H1 (cell line): Measurements from ENCODE around the gene COL5A2.

Experiments
- CBX8 ChIP-seq: fragments of 300-800, 300-1000 bp; sonication (generic); IDR thresholded peaks from 2 replicates; pipeline ENCODE4 v1.7.1; 2016; ENCODE audit warnings: low read depth, low read length, borderline replicate concordance
- CEBPB ChIP-seq: IDR thresholded peaks from 2 replicates; pipeline ENCODE4 v1.6.1; 2012; ENCODE audit warnings: low read depth, low read length
- CHD2 ChIP-seq: IDR thresholded peaks from 2 replicates; pipeline ENCODE4 v1.6.1; 2012; ENCODE audit warnings: low read length, improper control_type of control experiment
- EZH2 ChIP-seq: fragments of 200-600 bp; sonication (generic); IDR thresholded peaks from 2 replicates; pipeline ENCODE4 v1.7.1; 2012; ENCODE audit warnings: low read depth, mild to moderate bottlenecking, moderate library complexity, low read length, inconsistent platforms; ENCODE audit not compliant: severe bottlenecking
- POLR2A ChIP-seq, 2 experiments: IDR thresholded peaks; 1 replicate in 1 of 2; 2 replicates in 1 of 2; pipeline ENCODE4 v1.6.1; 2011; ENCODE audit warnings: low read depth in 2 of 2, low read length in 2 of 2, mild to moderate bottlenecking in 2 of 2; ENCODE audit errors: control extremely low read depth in 1 of 2
- POLR2AphosphoS5 ChIP-seq: IDR thresholded peaks from 2 replicates; pipeline ENCODE4 v1.6.1; 2011; ENCODE audit warnings: low read depth, low read length
- ZNF274 ChIP-seq: IDR thresholded peaks from 2 replicates; pipeline ENCODE4 v1.7.0; 2012; ENCODE audit warnings: low read length, borderline replicate concordance; ENCODE audit errors: extremely low read depth
- TF ChIP-seq, protein P1 (sequence below): IDR thresholded peaks from 2 replicates; pipeline ENCODE4 v1.6.1; 2011; ENCODE audit warnings: low read depth, mild to moderate bottlenecking, low read length; ENCODE audit not compliant: insufficient read depth
- TF ChIP-seq, protein P2 (sequence below), 3 experiments: IDR thresholded peaks; 1 replicate in 2 of 3; 2 replicates in 1 of 3; pipeline versions ENCODE4 v1.5.1 to v1.6.1; 2011; ENCODE audit warnings: low read length in 3 of 3, mild to moderate bottlenecking in 3 of 3, inconsistent platforms in 2 of 3, low read depth in 1 of 3, moderate library complexity in 1 of 3; ENCODE audit not compliant: insufficient read depth in 1 of 3; ENCODE audit errors: control extremely low read depth in 1 of 3

GRCh38 chr2:189088591-189089205, 90.9 kb downstream of the COL5A2 start:
- TF ChIP-seq, protein P1, sequence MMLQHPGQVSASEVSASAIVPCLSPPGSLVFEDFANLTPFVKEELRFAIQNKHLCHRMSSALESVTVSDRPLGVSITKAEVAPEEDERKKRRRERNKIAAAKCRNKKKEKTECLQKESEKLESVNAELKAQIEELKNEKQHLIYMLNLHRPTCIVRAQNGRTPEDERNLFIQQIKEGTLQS, result no peak
- TF ChIP-seq, protein P2, sequence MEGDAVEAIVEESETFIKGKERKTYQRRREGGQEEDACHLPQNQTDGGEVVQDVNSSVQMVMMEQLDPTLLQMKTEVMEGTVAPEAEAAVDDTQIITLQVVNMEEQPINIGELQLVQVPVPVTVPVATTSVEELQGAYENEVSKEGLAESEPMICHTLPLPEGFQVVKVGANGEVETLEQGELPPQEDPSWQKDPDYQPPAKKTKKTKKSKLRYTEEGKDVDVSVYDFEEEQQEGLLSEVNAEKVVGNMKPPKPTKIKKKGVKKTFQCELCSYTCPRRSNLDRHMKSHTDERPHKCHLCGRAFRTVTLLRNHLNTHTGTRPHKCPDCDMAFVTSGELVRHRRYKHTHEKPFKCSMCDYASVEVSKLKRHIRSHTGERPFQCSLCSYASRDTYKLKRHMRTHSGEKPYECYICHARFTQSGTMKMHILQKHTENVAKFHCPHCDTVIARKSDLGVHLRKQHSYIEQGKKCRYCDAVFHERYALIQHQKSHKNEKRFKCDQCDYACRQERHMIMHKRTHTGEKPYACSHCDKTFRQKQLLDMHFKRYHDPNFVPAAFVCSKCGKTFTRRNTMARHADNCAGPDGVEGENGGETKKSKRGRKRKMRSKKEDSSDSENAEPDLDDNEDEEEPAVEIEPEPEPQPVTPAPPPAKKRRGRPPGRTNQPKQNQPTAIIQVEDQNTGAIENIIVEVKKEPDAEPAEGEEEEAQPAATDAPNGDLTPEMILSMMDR (IDR thresholded peaks at IDR 0.05; ENCODE audit: control extremely low read depth in 1 of 3, insufficient read depth in 1 of 3, low read depth in 1 of 3, low read length in 3 of 3), result no peak
- no peak for TF ChIP-seq EZH2
- TF ChIP-seq ZNF274, result no peak
- TF ChIP-seq POLR2A (IDR thresholded peaks at IDR 0.05; ENCODE audit: control extremely low read depth in 1 of 2, low read depth in 2 of 2, low read length in 2 of 2), result no peak
- TF ChIP-seq CEBPB, result no peak
- no peak for TF ChIP-seq POLR2AphosphoS5
- TF ChIP-seq CHD2, result no peak
- TF ChIP-seq CBX8, result no peak
